Daoy (cell line): ENCODE results near the gene TRPV5. TPM values are rescaled to one million over a fixed set of nuclear protein-coding genes. Genes with fewer than 3 reads are reported as not detected.
"Not testable (repeated sequence)": the region's sequence is repeated elsewhere in the genome, so short reads cannot be mapped to it uniquely, and the experiment has no call there.

ENCODE experiments used
- DNase-seq: peaks from one replicate; pipeline ENCODE4 v3.0.0-alpha.2; 2015; ENCODE audit warnings: low read depth
- total RNA-seq: library from RNA; depleted of rRNA; stranded (reverse); fragments of >200 nt; shearing (Covaris generic); gene quantifications from 2 replicates; pipeline ENCODE4 v1.2.3, GENCODE V29; 2014; rRNA removed

Gene TRPV5
- total RNA-seq = 0.06 TPM in 1 of 2 replicates, not detected in the other

GRCh38 chr7:142933624-142934023 is at the start of gene TRPV5:
TRPV5 (minus strand) TSS chr7:142933746; CDS start chr7:142933459, 287 bp downstream.
- no peak for DNase-seq

- not testable (repeated sequence) for DNase-seq
Observed at GRCh38 chr7:142978402-142978801, 44.9 kb upstream of the TRPV5 start.

GRCh38 chr7:142974626-142975025 is 41.1 kb upstream of the TRPV5 start:
- no peak for DNase-seq

- no peak for DNase-seq
Observed at GRCh38 chr7:142969183-142969582, 35.6 kb upstream of the TRPV5 start.

- DNase-seq = no peak
Observed at GRCh38 chr7:142968229-142968628, 34.7 kb upstream of the TRPV5 start.

- peak; percentile 65 for DNase-seq
Observed at GRCh38 chr7:142964502-142965246, 31.1 kb upstream of the TRPV5 start.

GRCh38 chr7:142963993-142964392 is 30.4 kb upstream of the TRPV5 start:
- no peak for DNase-seq

GRCh38 chr7:142962991-142963390 is 29.4 kb upstream of the TRPV5 start:
- no peak for DNase-seq

- DNase-seq = no peak
Observed at GRCh38 chr7:142961973-142962926, 28.7 kb upstream of the TRPV5 start, which contains the start of gene KEL. KEL (minus strand) TSS chr7:142962363; CDS start chr7:142962206, 157 bp downstream.

GRCh38 chr7:142961595-142961972 is 28.0 kb upstream of the TRPV5 start:
- DNase-seq = no peak

- DNase-seq = no peak
Observed at GRCh38 chr7:142960955-142961512, 27.5 kb upstream of the TRPV5 start.

- DNase-seq = no peak
Observed at GRCh38 chr7:142959202-142959601, 25.7 kb upstream of the TRPV5 start.

- DNase-seq = no peak
Observed at GRCh38 chr7:142957723-142958122, 24.2 kb upstream of the TRPV5 start.

GRCh38 chr7:142956951-142957623 is 23.5 kb upstream of the TRPV5 start:
- peak; percentile 75 for DNase-seq

GRCh38 chr7:142954680-142955268 is 21.2 kb upstream of the TRPV5 start:
- DNase-seq = no peak

GRCh38 chr7:142950235-142950634 is 16.7 kb upstream of the TRPV5 start:
- no peak for DNase-seq

- no peak for DNase-seq
Observed at GRCh38 chr7:142948603-142949002, 15.1 kb upstream of the TRPV5 start.

GRCh38 chr7:142945001-142945400 is 11.5 kb upstream of the TRPV5 start:
- no peak for DNase-seq

GRCh38 chr7:142943706-142944268 is 10.2 kb upstream of the TRPV5 start:
- no peak for DNase-seq

GRCh38 chr7:142942746-142943145 is 9.2 kb upstream of the TRPV5 start:
- DNase-seq = no peak

GRCh38 chr7:142941541-142941940 is 8.0 kb upstream of the TRPV5 start:
- no peak for DNase-seq
